NT2/D1 (cell line): Measurements from ENCODE around the gene ZCCHC14.

Experiments
- DNase-seq: peaks from one replicate; pipeline ENCODE4 v3.0.0-alpha.2; 2011; ENCODE audit warnings: low read depth, low spot score
- H3K27me3 ChIP-seq: 2 replicates; pipeline ENCODE4 v1.6.0; 2011; ENCODE audit warnings: mild to moderate bottlenecking; ENCODE audit not compliant: insufficient read length, insufficient read depth
- H3K36me3 ChIP-seq: 2 replicates; pipeline ENCODE4 v1.6.1; 2011; ENCODE audit warnings: mild to moderate bottlenecking, low read length, mixed read lengths; ENCODE audit not compliant: insufficient read depth, insufficient read length
- H3K4me1 ChIP-seq: 2 replicates; pipeline ENCODE4 v1.5.1; 2011; ENCODE audit not compliant: insufficient read depth, insufficient read length
- H3K4me3 ChIP-seq: 2 replicates; pipeline ENCODE4 v1.5.1; 2011; ENCODE audit warnings: low read depth; ENCODE audit not compliant: insufficient read length
- H3K9ac ChIP-seq: 2 replicates; pipeline ENCODE4 v1.6.0; 2011; ENCODE audit warnings: low read depth; ENCODE audit not compliant: insufficient read length
- H3K9me3 ChIP-seq: 2 replicates; pipeline ENCODE4 v1.5.1; 2011; ENCODE audit warnings: mild to moderate bottlenecking, low read length; ENCODE audit not compliant: insufficient read depth
- SUZ12 ChIP-seq: IDR thresholded peaks from 2 replicates; pipeline ENCODE4 v1.6.1; 2011; ENCODE audit not compliant: insufficient read length, insufficient read depth; ENCODE audit errors: extremely low read depth
- YY1 ChIP-seq: IDR thresholded peaks from 2 replicates; pipeline ENCODE4 v1.6.1; 2011; ENCODE audit not compliant: insufficient read length, insufficient read depth
- ZNF274 ChIP-seq: IDR thresholded peaks from 2 replicates; pipeline ENCODE4 v1.6.1; 2011; ENCODE audit warnings: mild to moderate bottlenecking, low read depth, low read length

ZCCHC14 gene

GRCh38 chr16:87465306-87465705 lies 27.5 kb downstream of the ZCCHC14 start:
- Histone ChIP-seq H3K9ac (no peak overlapping the region), H3K4me1 (peaks cover 8% of the 10 kb centered on the region), H3K4me3 (no peak overlapping the region), H3K9me3 (no peaks in the 10 kb centered on the region), H3K36me3 (peaks cover 17% of the 10 kb centered on the region), H3K27me3 (no peaks in the 10 kb centered on the region)
- TF ChIP-seq YY1 (no peak), ZNF274 (no peak), SUZ12 (no peak)
- no peak for DNase-seq

GRCh38 chr16:87464691-87465300 lies 28.0 kb downstream of the ZCCHC14 start:
- Histone ChIP-seq H3K36me3 (peaks cover 21% of the 10 kb centered on the region), H3K27me3 (no peaks in the 10 kb centered on the region), H3K9me3 (no peaks in the 10 kb centered on the region), H3K4me1 (peaks cover 8% of the 10 kb centered on the region), H3K4me3 (no peak overlapping the region), H3K9ac (peak overlapping the region; percentile 33)
- TF ChIP-seq SUZ12 (no peak), ZNF274 (no peak), YY1 (no peak)
- no peak for DNase-seq

DNA sequence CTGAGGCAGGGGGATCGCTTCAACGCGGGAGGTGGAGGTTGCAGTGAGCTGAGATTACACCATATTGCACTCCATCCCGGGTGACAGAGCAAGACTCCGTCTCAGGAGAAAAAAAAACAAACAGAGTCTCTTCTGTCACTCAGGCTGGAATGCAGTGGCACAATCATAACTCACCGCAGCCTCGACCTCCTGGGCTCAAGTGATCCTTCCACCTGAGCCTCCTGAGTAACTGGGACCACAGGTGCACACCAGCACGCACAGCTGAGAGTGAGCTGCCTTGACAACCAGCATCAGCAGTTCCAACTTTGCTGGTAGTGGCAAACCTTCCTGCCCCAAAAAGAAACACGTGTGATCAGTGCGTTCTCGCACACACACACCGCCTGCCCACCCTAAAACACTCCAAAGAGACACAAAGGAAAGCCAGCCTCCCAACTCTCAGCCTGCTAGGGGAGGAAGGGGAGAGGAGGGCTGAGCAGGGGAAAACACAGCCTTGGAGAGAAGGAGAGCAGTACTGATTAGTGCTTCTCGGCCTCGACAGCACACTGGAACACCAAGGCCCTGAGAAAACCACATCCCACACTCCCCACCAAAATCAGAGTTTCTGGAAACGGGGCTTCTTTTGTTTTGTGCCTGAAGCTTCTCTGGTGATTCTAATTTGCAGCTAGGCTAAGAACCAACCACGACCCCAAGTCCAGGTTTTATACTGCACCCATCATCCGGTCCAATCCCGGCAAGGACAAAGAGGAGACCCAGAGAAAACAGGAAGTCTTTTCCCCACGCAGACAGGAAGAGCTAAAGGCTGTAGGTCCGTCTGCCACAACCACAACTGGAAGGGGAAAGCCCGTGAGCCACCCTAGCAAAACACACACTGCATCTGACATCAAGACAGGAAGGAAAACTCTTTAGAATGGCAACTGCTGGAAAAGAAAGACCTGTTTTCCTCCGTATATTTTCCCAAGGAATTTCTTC lies 28.8 kb downstream of the ZCCHC14 start:
- H3K9me3 ChIP-seq: no peaks in the 10 kb centered on the region
- TF ChIP-seq ZNF274 (no peak), SUZ12 (no peak), YY1 (no peak)
- no peak overlapping the region for H3K4me3 ChIP-seq
- H3K9ac ChIP-seq: no peak overlapping the region
- no peak for DNase-seq
- peaks cover 9% of the 10 kb centered on the region for H3K4me1 ChIP-seq
- peaks cover 17% of the 10 kb centered on the region for H3K36me3 ChIP-seq
- H3K27me3 ChIP-seq: no peaks in the 10 kb centered on the region

DNA sequence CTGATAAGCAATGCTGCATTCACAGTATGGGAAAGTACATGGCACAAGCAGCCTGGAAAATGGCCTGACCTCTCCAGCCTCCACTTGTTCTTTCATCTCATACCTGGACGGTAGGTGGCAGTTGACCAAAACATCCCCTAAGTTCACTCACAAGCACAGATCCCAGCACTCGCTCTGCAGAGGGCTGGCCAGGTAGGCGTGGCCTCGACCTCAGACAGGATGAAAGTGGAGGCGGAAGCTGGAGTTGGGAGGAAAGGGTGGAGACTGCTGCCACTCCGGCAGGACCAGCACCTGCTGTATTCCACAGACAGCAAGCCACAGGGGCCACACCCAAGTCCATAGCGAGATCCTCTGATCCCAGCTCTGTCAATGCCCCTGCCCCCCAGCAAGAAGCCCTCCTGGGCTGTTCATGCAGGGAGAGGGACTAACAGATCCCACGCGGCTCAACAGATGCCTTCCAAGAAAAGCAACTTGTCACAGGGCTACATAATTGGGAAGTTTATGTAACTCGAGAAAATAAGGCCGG lies 31.3 kb downstream of the ZCCHC14 start:
- Histone ChIP-seq H3K27me3 (no peaks in the 10 kb centered on the region), H3K4me1 (peaks cover 14% of the 10 kb centered on the region), H3K9ac (no peak overlapping the region), H3K9me3 (no peaks in the 10 kb centered on the region), H3K4me3 (no peak overlapping the region), H3K36me3 (peaks cover 33% of the 10 kb centered on the region)
- DNase-seq: peak; percentile 95
- TF ChIP-seq SUZ12 (no peak), ZNF274 (no peak), YY1 (no peak)

DNA sequence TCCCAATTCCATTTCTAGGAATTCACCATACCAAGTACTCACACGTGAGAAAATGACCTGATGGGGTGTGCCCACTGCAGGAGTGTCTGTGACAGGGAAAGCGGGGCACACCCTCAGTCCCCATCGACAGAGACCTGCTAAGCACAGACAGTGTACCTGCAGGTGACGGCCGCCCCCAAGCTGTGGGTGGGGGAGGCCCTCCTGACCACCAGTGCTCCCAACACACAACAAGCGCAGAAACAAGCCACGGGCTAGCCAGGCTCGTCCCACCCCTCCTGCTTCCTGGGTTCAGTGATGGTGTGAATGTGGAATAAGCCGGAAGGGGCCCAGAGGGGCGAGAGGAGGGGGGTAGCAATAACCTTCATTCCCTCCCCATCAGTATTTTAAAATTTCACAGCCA lies 31.9 kb downstream of the ZCCHC14 start:
- Histone ChIP-seq H3K4me1 (peaks cover 12% of the 10 kb centered on the region), H3K36me3 (peaks cover 34% of the 10 kb centered on the region), H3K4me3 (no peak overlapping the region), H3K9me3 (no peaks in the 10 kb centered on the region), H3K27me3 (no peaks in the 10 kb centered on the region), H3K9ac (no peak overlapping the region)
- DNase-seq: no peak
- TF ChIP-seq ZNF274 (no peak), YY1 (no peak), SUZ12 (no peak)

- TF ChIP-seq YY1 (no peak), ZNF274 (no peak), SUZ12 (no peak)
- no peak overlapping the region for H3K9ac ChIP-seq
- peaks cover 39% of the 10 kb centered on the region for H3K36me3 ChIP-seq
- peaks cover 10% of the 10 kb centered on the region for H3K4me1 ChIP-seq
- no peaks in the 10 kb centered on the region for H3K9me3 ChIP-seq
- H3K27me3 ChIP-seq: no peaks in the 10 kb centered on the region
- no peak overlapping the region for H3K4me3 ChIP-seq
- DNase-seq: no peak
Measured at GRCh38 chr16:87459833-87460232, 33.0 kb downstream of the ZCCHC14 start.

DNA sequence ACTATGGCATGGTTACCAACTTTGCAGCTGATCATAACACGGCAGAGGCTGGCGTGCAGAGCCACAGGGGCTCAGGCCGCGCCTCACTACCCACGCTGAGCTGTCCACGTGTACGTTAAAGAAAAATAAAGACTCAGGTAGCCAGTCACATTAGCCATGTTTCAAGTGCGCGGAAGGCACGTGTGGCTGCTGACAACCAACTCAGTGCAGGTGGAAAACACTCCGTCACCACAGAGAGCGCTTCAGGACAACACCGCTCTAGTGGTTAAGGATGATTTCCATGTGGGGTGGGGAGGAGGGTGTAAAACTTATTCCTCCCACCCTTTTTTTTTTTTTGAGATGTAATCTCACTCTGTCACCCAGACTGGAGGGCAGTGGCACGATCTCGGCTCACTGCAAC lies 33.8 kb downstream of the ZCCHC14 start:
- Histone ChIP-seq H3K27me3 (no peaks in the 10 kb centered on the region), H3K9me3 (no peaks in the 10 kb centered on the region), H3K9ac (no peak overlapping the region), H3K4me3 (no peak overlapping the region), H3K4me1 (peaks cover 9% of the 10 kb centered on the region), H3K36me3 (peaks cover 38% of the 10 kb centered on the region)
- no peak for DNase-seq
- TF ChIP-seq YY1 (no peak), SUZ12 (no peak), ZNF274 (no peak)
